HG03432 (cell line): Measurements from ENCODE around the gene LTBP1.

Experiments used
- ATAC-seq: cut with Tn5 transposase; IDR thresholded peaks from one replicate; pipeline ENCODE4 v1.9.1; 2021; ENCODE audit warnings: mild to moderate bottlenecking, moderate library complexity; ENCODE audit not compliant: unreplicated experiment

Gene LTBP1

GRCh38 chr2:33108483-33109443, 162.0 kb downstream of the LTBP1 start:
- no peak for ATAC-seq

GRCh38 chr2:33110461-33110860, 163.7 kb downstream of the LTBP1 start:
- no peak for ATAC-seq

GRCh38 chr2:33111002-33111446, 164.3 kb downstream of the LTBP1 start:
- no peak for ATAC-seq

- no peak for ATAC-seq
These were observed 168.4 kb downstream of the LTBP1 start for GRCh38 chr2:33115196-33115595.

- ATAC-seq: no peak
These were observed 169.0 kb downstream of the LTBP1 start for GRCh38 chr2:33115728-33116127.

- no peak for ATAC-seq
These were observed 170.0 kb downstream of the LTBP1 start for GRCh38 chr2:33116799-33117198.

GRCh38 chr2:33118651-33119050, 171.9 kb downstream of the LTBP1 start:
- no peak for ATAC-seq

- ATAC-seq: no peak
These were observed 174.7 kb downstream of the LTBP1 start for GRCh38 chr2:33121416-33121815.

- ATAC-seq: no peak
These were observed 175.2 kb downstream of the LTBP1 start for GRCh38 chr2:33121925-33122324.

GRCh38 chr2:33122726-33123125, 176.0 kb downstream of the LTBP1 start:
- ATAC-seq: no peak

- no peak for ATAC-seq
These were observed 176.5 kb downstream of the LTBP1 start for GRCh38 chr2:33123216-33123615.

- no peak for ATAC-seq
These were observed 179.8 kb downstream of the LTBP1 start for GRCh38 chr2:33126552-33126951.

GRCh38 chr2:33126958-33127357, 180.2 kb downstream of the LTBP1 start:
- ATAC-seq: no peak

- ATAC-seq: no peak
These were observed 182.7 kb downstream of the LTBP1 start for GRCh38 chr2:33129263-33130053.

- ATAC-seq: no peak
These were observed 183.3 kb downstream of the LTBP1 start for GRCh38 chr2:33130054-33130447.

GRCh38 chr2:33130544-33130943, 183.8 kb downstream of the LTBP1 start:
- ATAC-seq: no peak

GRCh38 chr2:33131111-33131510, 184.4 kb downstream of the LTBP1 start:
- ATAC-seq: no peak

GRCh38 chr2:33131749-33132148, 185.0 kb downstream of the LTBP1 start:
- ATAC-seq: no peak

GRCh38 chr2:33133454-33133952, 186.8 kb downstream of the LTBP1 start:
- ATAC-seq: no peak

GRCh38 chr2:33134086-33134771, 187.5 kb downstream of the LTBP1 start:
- no peak for ATAC-seq
